SK-N-SH (cell line): Measurements from ENCODE around the gene CST9. TPM values are rescaled to one million over a fixed set of nuclear protein-coding genes. Genes with fewer than 3 reads are reported as not detected.

Source experiments
- CTCF ChIA-PET: fragments of 300-600, 350-600 bp; formaldehyde crosslinking; extraction: SDS; loops from one replicate; lab custom pipeline; 2021; lab: Yijun Ruan, JAX
- POLR2A ChIA-PET: fragments of 350-600 bp; sonication (Branson Sonifier 250); formaldehyde crosslinking; extraction: SDS; loops from one replicate; lab custom pipeline; 2020; ENCODE audit warnings: antibody characterized with exemption, inconsistent platforms; lab: Yijun Ruan, JAX
- DNase-seq: peaks from one replicate; pipeline ENCODE4 v3.0.0; 2012
- H2AFZ ChIP-seq: fragments of 200-600 bp; sonication (generic); 2 replicates; pipeline ENCODE4 v1.8.1; 2016; ENCODE audit warnings: antibody characterized with exemption, mild to moderate bottlenecking, low read depth
- H3F3A ChIP-seq: fragments of 200-600 bp; sonication (generic); replicated peaks from 2 replicates; pipeline ENCODE3; 2016; ENCODE audit warnings: antibody characterized with exemption, mild to moderate bottlenecking; ENCODE audit not compliant: insufficient read depth
- H3K27ac ChIP-seq, 2 experiments: fragments of 200-500 bp in 1 of 2; fragments of 200-600 bp in 1 of 2; sonication (Bioruptor generic) in 1 of 2; sonication (generic), shearing (Covaris generic) in 1 of 2; 2 replicates each; pipeline versions ENCODE4 v1.5.1 to v1.6.1; 2014 to 2016; ENCODE audit warnings: low read depth in 2 of 2, inconsistent platforms in 1 of 2, low read length in 1 of 2, mild to moderate bottlenecking in 1 of 2, mixed read lengths in 1 of 2
- H3K27me3 ChIP-seq: fragments of 200-600 bp; sonication (generic), shearing (Covaris generic); 2 replicates; pipeline ENCODE4 v1.6.1; 2016; ENCODE audit warnings: mixed run types; ENCODE audit not compliant: insufficient read depth
- H3K36me3 ChIP-seq, 2 experiments: fragments of 200-500 bp in 1 of 2; fragments of 200-600 bp in 1 of 2; sonication (Bioruptor generic) in 1 of 2; sonication (generic) in 1 of 2; replicated peaks in 1 of 2; 2 replicates each; pipeline versions ENCODE3 to v1.5.1; 2014 to 2016; ENCODE audit warnings: low read length in 1 of 2, mild to moderate bottlenecking in 1 of 2; ENCODE audit not compliant: insufficient read depth in 2 of 2, control insufficient read depth in 1 of 2
- H3K4me1 ChIP-seq, 2 experiments: fragments of 200-500 bp in 1 of 2; fragments of 200-600 bp in 1 of 2; sonication (Bioruptor generic) in 1 of 2; sonication (generic), shearing (Covaris generic) in 1 of 2; 2 replicates each; pipeline versions ENCODE4 v1.5.1 to v1.6.1; 2014 to 2016; ENCODE audit warnings: low read depth in 1 of 2, low read length in 1 of 2, mixed run types in 1 of 2; ENCODE audit not compliant: insufficient read depth in 2 of 2, control insufficient read depth in 1 of 2
- H3K4me2 ChIP-seq: fragments of 200-600 bp; sonication (generic), shearing (Covaris generic); 2 replicates; pipeline ENCODE4 v1.6.1; 2017; ENCODE audit warnings: mixed run types
- H3K4me3 ChIP-seq, 2 experiments: fragments of 200-500 bp in 1 of 2; fragments of 200-600 bp in 1 of 2; sonication (Bioruptor generic) in 1 of 2; sonication (generic), shearing (Covaris generic) in 1 of 2; 2 replicates each; pipeline versions ENCODE4 v1.5.1 to v1.8.1; 2014 to 2016; ENCODE audit warnings: low read depth in 2 of 2, inconsistent platforms in 1 of 2, low read length in 1 of 2, mild to moderate bottlenecking in 1 of 2, mixed read lengths in 1 of 2, moderate library complexity in 1 of 2
- H3K79me2 ChIP-seq: fragments of 200-600 bp; sonication (generic); 2 replicates; pipeline ENCODE4 v1.8.1; 2017; ENCODE audit warnings: mild to moderate bottlenecking; ENCODE audit not compliant: insufficient read depth
- H3K9ac ChIP-seq: fragments of 200-600 bp; sonication (generic); 2 replicates; pipeline ENCODE4 v1.6.1; 2017; ENCODE audit warnings: mixed run types
- H3K9me2 ChIP-seq: fragments of 200-600 bp; sonication (generic); 2 replicates; pipeline ENCODE4 v1.6.1; 2017; ENCODE audit warnings: mixed run types
- H3K9me3 ChIP-seq: fragments of 200-600 bp; sonication (generic); 2 replicates; pipeline ENCODE4 v1.6.1; 2017; ENCODE audit warnings: mixed run types, mild to moderate bottlenecking, moderate library complexity
- H4K20me1 ChIP-seq: fragments of 200-600 bp; sonication (generic); 2 replicates; pipeline ENCODE4 v1.6.1; 2017; ENCODE audit warnings: mild to moderate bottlenecking, mixed run types; ENCODE audit not compliant: insufficient read depth
- CTCF ChIP-seq: fragments of 200-600 bp; sonication (generic); IDR thresholded peaks from 2 replicates; pipeline ENCODE4 v1.6.1; 2017; ENCODE audit warnings: antibody characterized with exemption, mild to moderate bottlenecking, moderate library complexity
- ELF1 ChIP-seq: IDR thresholded peaks from 2 replicates; pipeline ENCODE4 v1.4.0; 2012
- EZH2phosphoT487 ChIP-seq: fragments of 200-600 bp; sonication (generic); IDR thresholded peaks from 2 replicates; pipeline ENCODE4 v1.6.1; 2017; ENCODE audit warnings: low read depth, mixed run types, mild to moderate bottlenecking, antibody characterized with exemption, moderate library complexity, borderline replicate concordance
- FOSL2 ChIP-seq: IDR thresholded peaks from 2 replicates; pipeline ENCODE4 v1.4.0; 2012; ENCODE audit warnings: low read depth, mild to moderate bottlenecking, moderate library complexity, borderline replicate concordance
- FOXJ3 ChIP-seq: sonication (generic); formaldehyde crosslinking; IDR thresholded peaks from 2 replicates; pipeline ENCODE4 v1.5.1; 2020; ENCODE audit warnings: mild to moderate bottlenecking, missing genetic modification reagents
- GABPA ChIP-seq: IDR thresholded peaks from 2 replicates; pipeline ENCODE4 v1.4.0; 2012; ENCODE audit warnings: low read depth, mild to moderate bottlenecking
- MAX ChIP-seq: IDR thresholded peaks from 2 replicates; pipeline ENCODE4 v1.4.0; 2012; ENCODE audit warnings: low read depth
- MXI1 ChIP-seq: IDR thresholded peaks from 2 replicates; pipeline ENCODE4 v1.6.1; 2012; ENCODE audit warnings: mild to moderate bottlenecking, low read depth, low read length, improper control_type of control experiment
- NFIC ChIP-seq: IDR thresholded peaks from 2 replicates; pipeline ENCODE4 v1.4.0; 2012; ENCODE audit warnings: borderline replicate concordance
- POLR2AphosphoS5 ChIP-seq: IDR thresholded peaks from 2 replicates; pipeline ENCODE4 v1.6.1; 2012; ENCODE audit warnings: low read depth, low read length
- RAD21 ChIP-seq: IDR thresholded peaks from 2 replicates; pipeline ENCODE4 v1.6.1; 2012; ENCODE audit warnings: mild to moderate bottlenecking, low read length
- REST ChIP-seq: IDR thresholded peaks from 2 replicates; pipeline ENCODE4 v1.6.1; 2012; ENCODE audit warnings: mild to moderate bottlenecking, low read depth, low read length, moderate library complexity
- RFX5 ChIP-seq: IDR thresholded peaks from 2 replicates; pipeline ENCODE4 v1.6.1; 2012; ENCODE audit warnings: mild to moderate bottlenecking, improper control_type of control experiment, low read length
- RXRA ChIP-seq: IDR thresholded peaks from 2 replicates; pipeline ENCODE4 v1.4.0; 2012; ENCODE audit warnings: low read depth, mild to moderate bottlenecking, borderline replicate concordance
- SMC3 ChIP-seq: IDR thresholded peaks from 2 replicates; pipeline ENCODE4 v1.6.1; 2012; ENCODE audit warnings: low read depth, low read length, improper control_type of control experiment
- TAF1 ChIP-seq: IDR thresholded peaks from 2 replicates; pipeline ENCODE4 v1.6.1; 2012; ENCODE audit warnings: low read depth, mild to moderate bottlenecking, low read length, moderate library complexity, borderline replicate concordance
- TCF12 ChIP-seq: IDR thresholded peaks from 2 replicates; pipeline ENCODE4 v1.4.0; 2012
- TEAD4 ChIP-seq: IDR thresholded peaks from 2 replicates; pipeline ENCODE4 v1.4.0; 2012; ENCODE audit warnings: mild to moderate bottlenecking, borderline replicate concordance; ENCODE audit not compliant: insufficient read depth
- USF2 ChIP-seq: fragments of 150-350 bp; IDR thresholded peaks from 2 replicates; pipeline ENCODE4 v1.6.1; 2017; ENCODE audit warnings: antibody characterized with exemption, low read length, low read depth, borderline replicate concordance
- YY1 ChIP-seq: IDR thresholded peaks from 2 replicates; pipeline ENCODE4 v1.4.0; 2012; ENCODE audit warnings: low read depth, mild to moderate bottlenecking
- WGBS: methylation state at CpG from one replicate; pipeline ENCODE4 v1.1.6; 2017; ENCODE audit warnings: low lambda C conversion rate; 5-methylcytosine and 5-hydroxymethylcytosine counted together
- polyA plus RNA-seq, 3 experiments: library from polyadenylated mRNA; depleted of rRNA; stranded (reverse); fragments of >200 nt; gene quantifications; 2 replicates each; pipeline ENCODE4 v1.2.3, GENCODE V29; 2012

The CST9 gene
- polyA plus RNA-seq, 1 of the 3 experiments (the other 2 are of a cell fraction), result not detected

GRCh38 chr20:23647346-23647745, 41.6 kb upstream of the CST9 start:
- Histone ChIP-seq H3K4me3 (no peak overlapping the region), H3K4me2 (no peak overlapping the region), H3K9me2 (no peaks in the 10 kb centered on the region), H4K20me1 (no peaks in the 10 kb centered on the region), H3K9me3 (no peaks in the 10 kb centered on the region), H3K79me2 (no peaks in the 10 kb centered on the region), H3F3A (no peaks in the 10 kb centered on the region), H2AFZ (no peak overlapping the region), H3K4me1 (peaks cover 0 to 5% of the 10 kb centered on the region in 2 experiments; a peak in 1 of 4 replicates), H3K9ac (no peak overlapping the region), H3K27me3 (no peaks in the 10 kb centered on the region), H3K36me3 (no peaks in the 10 kb centered on the region), H3K27ac (no peak overlapping the region)
- DNase-seq, result no peak
- ChIA-PET POLR2A (no interaction called here), CTCF (no interaction called here)
- 90% methylated on average over 2 of the region's 2 CpGs for WGBS
- TF ChIP-seq RFX5 (no peak), FOSL2 (no peak), GABPA (no peak)

GRCh38 chr20:23646106-23646873, 40.6 kb upstream of the CST9 start:
- H3K9me2 ChIP-seq, result no peaks in the 10 kb centered on the region
- H3K27me3 ChIP-seq, result no peaks in the 10 kb centered on the region
- ChIA-PET POLR2A (no interaction called here), CTCF (interaction anchor here (0.7 kb wide), 1 partner anchor 23 kb away, joined by 3 read pairs; no protein-coding TSS in a partner anchor)
- H3K4me1 ChIP-seq, result peaks cover 0 to 5% of the 10 kb centered on the region in 2 experiments; a peak in 2 of 4 replicates
- H3F3A ChIP-seq, result no peaks in the 10 kb centered on the region
- H3K4me2 ChIP-seq, result no peak overlapping the region
- H3K36me3 ChIP-seq, result no peaks in the 10 kb centered on the region
- H4K20me1 ChIP-seq, result no peaks in the 10 kb centered on the region
- no peak for TF ChIP-seq TAF1
- TF ChIP-seq POLR2AphosphoS5, result no peak
- TF ChIP-seq USF2, result no peak
- no peak for TF ChIP-seq YY1
- TF ChIP-seq RFX5, result no peak
- TF ChIP-seq NFIC, result no peak
- no peak for TF ChIP-seq CTCF
- TF ChIP-seq FOXJ3 (CRISPR knock-in tag), result no peak
- no peak for TF ChIP-seq RXRA
- TF ChIP-seq MXI1, result no peak
- no peak for TF ChIP-seq ELF1
- no peak for TF ChIP-seq TCF12
- no peak for TF ChIP-seq REST
- no peak for TF ChIP-seq RAD21
- TF ChIP-seq GABPA, result no peak
- no peak for TF ChIP-seq SMC3
- no peak for TF ChIP-seq MAX
- TF ChIP-seq TEAD4, result no peak
- TF ChIP-seq EZH2phosphoT487, result no peak
- 29% methylated on average over 4 of the region's 4 CpGs for WGBS
- no peak overlapping the region for H3K4me3 ChIP-seq
- no peak for DNase-seq
- no peak overlapping the region for H3K27ac ChIP-seq
- no peak overlapping the region for H3K9ac ChIP-seq
- no peaks in the 10 kb centered on the region for H3K79me2 ChIP-seq
- H2AFZ ChIP-seq, result no peak overlapping the region
- no peaks in the 10 kb centered on the region for H3K9me3 ChIP-seq
